ENCODE data around the gene GLA.
A peak's percentile ranks its signal among the peaks of the same experiment; 100 is the strongest.

The GLA gene

DNA sequence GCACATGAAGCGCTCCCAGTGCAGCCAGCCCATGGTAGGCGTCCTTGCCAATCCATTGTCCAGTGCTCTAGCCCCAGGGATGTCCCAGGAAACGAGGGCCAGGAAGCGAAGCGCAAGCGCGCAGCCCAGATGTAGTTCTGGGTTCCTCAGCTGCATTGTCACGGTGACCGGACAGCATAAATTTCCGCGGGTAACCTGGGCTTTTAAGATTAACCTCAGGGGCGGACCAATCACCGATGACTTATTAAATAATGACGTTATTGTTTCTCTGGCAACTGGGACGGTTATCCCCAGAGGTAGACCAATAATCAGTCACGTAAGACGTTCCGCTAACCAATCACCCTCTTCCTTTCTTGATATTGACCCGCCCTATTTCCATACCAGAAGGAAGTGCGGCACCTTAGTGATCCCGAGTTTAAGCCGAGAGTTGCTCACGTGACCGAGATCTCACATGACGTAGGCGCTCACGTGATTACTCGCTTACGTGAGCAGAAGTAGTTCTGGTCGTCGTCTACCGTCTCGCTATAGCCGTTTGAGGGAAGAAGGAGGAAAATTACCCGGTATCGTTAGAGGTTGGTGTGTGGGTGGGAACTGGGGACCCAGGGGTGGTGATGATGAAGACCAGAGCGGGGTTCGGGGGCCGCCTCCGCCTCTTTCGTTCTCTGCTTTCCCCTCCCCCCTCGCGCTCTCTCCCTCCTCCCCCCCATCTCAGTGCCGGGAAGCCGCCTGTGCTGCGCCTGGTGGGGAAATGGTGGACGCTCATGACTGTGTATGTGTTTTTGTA lies at the start of gene GLA, which contains the start of gene HNRNPH2:
Gene GLA (minus strand): TSS at position 178 of the 784 bp plus-strand sequence. CDS start 22 bp downstream, at position 156.
Gene HNRNPH2 (plus strand): TSS at position 475 of the 784 bp plus-strand sequence. CDS start 3,767 bp downstream, outside the sequence.
- peak; percentile 96 for DNase-seq

DNA sequence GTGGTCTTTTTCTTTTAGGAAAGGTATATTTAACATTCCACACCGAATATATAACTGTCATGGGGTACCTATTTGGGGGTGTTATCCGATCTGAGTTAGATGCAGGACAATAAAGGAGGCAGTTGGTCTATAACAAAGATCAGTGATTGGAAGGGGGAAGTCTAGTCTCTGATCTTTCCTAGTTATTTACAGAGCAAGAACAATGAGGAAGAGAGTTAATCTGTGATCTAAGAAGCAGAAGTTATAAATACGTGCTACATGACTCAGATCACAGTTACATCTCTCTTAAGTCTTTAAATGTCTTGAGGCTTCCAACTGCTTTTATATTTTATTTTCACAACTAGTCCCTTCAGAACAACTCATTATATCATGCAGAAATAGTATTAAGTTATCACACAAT lies 44.3 kb upstream of the GLA start:
- DNase-seq = no peak

DNA sequence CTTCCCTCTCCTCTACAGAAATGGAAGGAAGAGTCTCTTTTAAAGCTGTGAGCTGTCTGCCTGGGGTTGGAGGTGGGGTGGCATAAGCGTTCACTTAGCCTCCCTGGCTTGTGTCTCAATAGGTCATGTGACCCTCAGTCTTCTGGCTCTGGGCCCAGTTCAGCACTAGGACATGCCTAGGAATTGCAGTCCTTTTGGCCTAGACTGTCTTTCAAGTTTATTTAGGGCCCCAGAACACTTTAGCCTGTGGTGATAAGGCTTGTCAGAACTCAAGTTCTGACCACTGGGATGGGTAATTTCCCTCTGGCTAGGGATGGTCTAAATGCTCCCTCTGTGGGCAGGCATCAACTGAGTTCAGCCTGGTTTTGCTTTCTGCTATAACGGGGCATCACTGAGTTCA lies 43.2 kb upstream of the GLA start:
- no peak for DNase-seq

DNA sequence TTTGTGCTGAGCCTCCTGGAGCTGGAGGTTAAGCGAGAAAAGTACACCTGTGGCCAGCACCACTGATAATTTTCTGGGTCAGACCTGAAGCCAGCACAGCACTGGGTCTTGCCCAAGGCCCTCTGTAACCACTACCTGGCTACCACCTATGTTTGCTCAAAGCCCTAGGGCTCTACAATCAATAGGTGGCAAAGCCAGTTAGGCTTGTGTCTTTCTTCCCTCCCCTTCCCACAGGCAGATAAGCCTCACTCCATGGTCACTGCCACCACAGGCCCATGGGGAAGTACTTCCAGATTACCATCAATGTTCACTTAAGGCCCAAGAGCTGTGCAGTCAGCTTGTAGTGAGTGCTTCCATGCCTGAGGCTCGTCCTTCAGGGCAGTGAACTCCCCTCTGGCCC lies 42.4 kb upstream of the GLA start:
- no peak for DNase-seq

DNA sequence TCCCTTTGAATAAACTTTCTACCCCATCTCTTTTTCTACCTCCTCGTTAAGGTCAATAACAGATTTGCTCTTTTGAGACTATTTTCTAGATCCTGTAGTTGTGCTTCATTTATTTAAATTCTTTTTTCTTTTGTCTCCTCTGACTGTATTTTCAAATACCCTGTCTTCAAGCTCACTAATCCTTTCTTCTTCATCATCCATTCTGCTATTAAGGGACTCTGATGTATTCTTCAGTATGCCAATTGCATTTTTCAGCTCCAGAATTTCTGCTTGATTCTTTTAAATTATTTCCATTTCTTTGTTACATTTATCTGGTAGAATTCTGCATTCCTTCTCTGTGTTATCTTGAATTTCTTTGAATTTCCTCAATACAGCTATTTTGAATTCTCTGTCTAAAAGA lies 41.6 kb upstream of the GLA start:
- no peak for DNase-seq

DNA sequence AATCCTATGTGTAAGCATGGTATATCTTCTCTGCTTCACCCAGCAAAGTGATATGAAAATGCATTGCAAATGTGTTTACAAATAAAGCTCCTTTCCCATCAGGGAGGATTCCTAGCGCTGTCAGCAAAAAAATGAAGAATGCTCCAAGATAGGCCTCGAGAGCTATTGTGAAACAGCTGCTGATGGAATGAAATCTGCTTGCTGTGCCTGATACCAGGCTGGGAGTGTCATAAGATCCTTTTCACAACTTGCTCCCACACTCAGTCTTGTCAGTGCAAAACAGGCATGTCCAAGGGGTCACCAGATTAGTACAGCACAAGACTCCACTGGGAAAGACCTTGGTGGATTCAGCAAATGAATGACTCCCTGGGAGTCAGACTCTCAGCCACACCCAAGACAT lies 34.4 kb upstream of the GLA start:
- no peak for DNase-seq

DNA sequence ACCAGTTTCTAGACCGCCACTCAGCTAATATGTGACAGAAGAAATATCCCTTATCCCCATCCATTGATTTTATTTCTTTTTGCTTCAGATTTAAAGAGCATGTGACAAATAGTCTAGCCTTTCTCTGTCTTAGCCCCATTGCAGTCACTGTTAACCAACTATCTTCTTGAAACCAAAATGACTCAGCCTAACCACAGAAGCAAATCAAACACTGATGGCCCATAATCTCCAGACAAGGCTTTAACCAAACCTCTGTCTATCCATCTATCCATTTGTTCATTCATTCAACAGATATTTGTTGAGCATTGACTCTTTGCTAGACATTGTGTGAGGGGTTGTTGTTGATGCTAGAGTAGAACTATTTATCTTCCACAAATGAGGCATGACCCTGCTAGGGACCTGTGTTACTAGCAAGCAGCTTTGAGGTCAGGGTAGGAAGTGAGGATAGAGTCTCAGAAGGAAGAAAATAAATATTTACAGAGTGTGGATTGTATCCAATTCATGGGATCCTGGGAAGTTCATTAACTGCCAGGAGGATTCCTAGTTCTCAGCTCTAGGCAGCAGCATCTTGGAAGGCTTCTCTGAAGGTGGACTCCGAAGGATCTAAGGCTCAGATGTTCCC lies 22.8 kb upstream of the GLA start:
- DNase-seq = no peak

DNA sequence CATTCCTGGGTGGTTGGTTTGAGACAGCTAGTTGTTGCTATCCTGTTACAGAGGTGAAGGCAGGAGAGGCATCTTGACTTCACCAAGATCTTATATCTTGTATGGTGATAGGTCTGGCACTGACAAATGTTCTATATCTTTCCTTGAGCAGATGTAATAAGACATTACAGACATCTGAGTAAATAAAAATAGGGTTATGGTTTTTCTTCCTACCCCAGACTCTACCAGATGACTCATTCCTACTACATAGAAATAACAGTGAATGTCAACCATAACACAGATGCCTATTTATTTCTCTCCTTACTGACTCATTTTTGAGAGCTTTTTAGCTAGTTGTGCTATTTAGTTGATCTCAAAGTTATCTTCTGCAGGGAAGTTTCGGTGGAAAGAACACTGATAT lies 22.2 kb upstream of the GLA start:
- no peak for DNase-seq

DNA sequence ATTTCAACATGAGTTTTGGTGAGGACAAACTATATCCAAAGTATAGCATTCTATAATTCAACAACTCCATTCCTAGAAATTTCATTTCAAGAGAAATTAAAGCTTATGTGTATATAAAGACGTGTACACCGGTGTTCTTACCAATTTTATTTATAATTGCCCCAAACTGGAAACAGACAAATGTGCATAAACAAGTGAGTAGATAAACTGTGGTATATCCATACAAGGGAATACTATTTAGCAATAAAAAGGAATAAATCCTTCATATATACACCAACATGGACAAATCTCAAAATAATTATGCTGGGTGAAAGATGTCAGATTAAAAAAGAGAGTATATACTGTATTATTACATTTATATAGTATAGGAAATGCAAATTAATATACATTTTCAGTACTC lies 20.2 kb upstream of the GLA start:
- DNase-seq = no peak

DNA sequence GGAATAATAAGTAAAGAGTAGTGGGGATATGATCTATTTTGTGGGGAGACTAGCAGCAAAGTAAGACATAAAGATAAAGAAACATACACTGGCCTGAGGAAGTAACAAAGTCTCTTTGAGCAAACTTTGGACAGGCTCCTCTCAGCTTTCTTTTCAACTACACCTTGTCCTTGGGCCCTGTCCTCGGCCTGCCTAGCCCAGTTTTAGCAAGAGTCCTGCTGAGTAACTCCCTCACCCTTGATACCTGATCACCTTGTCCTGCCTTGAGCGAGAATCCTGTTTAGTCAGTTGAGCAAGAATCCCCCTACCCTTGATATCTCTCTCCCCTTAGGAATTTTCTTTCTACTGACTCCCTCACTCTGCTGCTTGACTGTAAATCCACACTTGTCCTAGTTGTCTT lies 11.8 kb upstream of the GLA start:
- DNase-seq = no peak

DNA sequence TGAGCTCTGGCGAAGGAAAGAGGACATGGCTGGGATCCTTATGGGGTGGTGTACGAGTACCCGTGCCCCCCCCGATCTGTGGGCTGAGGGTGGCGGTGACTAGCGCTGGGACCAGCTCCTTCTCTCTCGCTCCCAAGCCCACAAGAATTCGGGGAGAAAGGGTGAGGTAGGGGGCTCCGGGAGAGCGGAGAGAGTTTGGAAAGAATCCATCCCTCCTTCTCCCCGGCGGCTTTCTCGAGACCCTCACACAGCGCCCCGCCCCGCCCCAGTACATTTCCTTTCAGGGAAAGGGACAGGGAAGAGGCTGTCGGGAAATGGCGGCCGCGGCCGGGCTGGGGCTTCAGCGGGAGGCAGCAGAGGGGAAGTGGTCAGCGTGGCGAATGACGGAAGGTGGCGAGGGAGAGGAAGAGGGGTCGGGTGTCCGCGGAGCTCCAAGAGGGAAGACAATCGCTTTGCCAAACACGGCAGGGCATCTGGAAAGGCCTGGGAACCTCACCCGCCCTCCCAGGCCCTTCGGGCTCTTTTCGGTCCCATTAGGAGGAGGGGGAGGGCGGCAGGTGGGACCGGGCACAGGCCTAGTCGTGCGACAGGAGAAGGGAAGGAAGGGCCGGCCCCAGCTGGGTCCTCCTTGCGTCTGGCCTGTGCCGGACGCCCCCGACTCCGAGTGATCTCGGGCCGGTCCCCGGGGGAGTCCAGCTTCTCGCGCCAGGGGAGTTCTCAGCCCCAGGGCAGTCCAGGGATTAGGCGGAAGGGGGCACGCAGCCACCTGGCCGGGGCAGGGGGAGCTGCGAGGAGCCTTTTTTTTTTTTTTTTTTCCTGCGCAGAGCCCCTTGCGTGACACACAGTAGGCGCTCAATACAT lies 10.5 kb upstream of the GLA start:
- no peak for DNase-seq

DNA sequence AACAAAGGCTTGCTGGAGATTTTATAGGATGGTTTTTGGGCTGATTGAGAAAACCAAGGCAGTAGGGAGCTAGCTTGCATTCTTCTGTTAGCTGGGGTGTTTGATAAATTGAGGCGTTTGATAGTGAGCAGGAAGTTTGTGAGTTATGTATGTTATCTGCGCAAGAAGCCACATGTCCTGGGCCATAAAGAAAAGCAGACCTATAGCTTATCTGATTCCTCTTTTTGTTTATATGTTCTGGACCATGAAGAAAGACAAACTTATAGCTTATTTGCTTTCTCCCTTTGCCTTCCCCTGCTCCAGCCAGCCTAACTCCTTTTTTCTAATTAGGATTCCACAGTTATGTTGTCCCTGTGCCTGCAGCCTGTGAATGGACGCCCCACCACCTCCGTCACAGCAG lies 9.5 kb upstream of the GLA start:
- no peak for DNase-seq

DNA sequence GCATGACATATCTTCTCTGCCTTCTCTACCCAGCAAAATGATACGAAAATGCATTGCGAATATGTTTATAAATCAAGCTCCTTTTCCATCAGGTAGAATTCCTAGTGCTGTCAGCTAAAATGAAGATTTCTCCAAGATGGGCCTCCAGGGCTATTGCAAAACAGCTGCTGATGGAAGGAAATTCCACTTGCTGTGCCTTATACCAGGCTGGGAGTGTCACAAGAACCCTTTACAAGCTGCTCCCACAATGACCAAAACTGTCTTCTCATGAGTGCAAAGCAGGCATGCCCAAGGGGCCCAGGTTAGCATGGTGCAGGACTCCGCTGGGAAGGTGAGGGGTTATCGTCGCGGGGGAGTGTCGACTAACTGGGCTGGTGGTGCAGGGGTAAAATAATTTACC lies 9.0 kb upstream of the GLA start:
- no peak for DNase-seq

DNA sequence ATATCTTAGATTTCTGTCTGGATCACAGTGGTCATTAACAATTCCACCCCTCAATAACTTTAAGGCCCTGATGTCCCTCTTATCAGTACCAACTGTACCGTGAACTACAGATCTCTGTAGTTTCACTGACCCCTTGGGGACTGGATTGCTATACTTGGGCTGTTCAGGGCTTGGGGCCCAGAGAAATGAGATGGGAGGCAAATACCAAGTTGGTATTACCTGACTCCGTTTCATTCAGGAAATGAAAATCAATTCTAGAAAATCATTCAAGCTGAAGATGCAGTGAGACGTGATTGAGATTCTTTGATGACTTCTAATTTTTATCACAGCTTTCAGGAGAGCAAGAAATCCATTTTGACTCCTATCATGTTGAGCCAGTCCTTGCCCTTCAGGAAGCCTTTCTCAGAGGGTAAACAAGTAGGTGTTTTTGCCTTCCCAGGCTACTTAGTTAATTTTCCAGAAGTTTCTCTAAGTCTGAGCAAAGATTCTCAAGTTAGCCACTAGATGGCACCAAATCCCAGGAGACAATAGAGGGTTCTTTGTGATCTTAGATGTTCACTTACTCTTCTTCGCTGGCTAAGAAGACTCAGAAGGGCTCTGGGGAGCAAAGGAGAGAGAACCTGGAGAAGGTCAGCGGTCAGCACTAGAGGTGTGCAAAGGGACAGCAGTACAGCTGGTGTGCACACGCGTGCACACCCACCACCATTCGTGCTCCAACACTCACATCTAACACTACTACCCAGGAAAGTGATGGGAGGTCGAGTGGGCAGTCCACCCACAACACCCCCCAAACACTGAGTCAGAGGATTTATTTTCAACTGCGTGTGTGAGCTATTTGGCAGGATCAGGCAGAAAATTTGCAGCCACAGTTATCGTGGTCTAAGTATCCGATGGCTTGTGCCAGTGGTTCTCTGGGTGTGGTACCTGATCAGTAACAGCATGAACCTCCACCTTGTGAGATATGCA lies 7.7 kb upstream of the GLA start:
- DNase-seq = no peak

DNA sequence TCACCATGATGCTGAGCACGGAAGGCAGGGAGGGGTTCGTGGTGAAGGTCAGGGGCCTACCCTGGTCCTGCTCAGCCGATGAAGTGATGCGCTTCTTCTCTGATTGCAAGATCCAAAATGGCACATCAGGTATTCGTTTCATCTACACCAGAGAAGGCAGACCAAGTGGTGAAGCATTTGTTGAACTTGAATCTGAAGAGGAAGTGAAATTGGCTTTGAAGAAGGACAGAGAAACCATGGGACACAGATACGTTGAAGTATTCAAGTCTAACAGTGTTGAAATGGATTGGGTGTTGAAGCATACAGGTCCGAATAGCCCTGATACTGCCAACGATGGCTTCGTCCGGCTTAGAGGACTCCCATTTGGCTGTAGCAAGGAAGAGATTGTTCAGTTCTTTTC lies 4.3 kb upstream of the GLA start:
- DNase-seq = no peak

DNA sequence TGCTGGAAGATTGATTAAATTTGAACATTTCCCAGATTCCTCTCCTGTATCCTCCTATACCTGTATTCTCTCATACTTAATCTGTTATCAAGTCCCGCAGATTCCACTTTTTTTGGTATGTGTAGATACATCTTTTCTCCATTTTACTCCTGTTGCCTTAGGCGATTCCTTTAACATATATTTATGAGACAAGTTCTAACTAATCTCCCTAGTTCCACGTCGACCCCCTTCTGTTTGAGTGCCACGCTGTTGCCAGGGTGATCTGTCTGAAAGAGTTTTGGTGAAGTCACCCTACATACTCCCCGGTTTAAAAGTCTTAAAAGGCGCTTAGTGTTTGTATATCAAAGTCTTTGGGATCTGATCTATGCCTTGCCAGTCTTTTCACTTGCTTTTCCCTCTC lies 2.7 kb upstream of the GLA start:
- DNase-seq = no peak

DNA sequence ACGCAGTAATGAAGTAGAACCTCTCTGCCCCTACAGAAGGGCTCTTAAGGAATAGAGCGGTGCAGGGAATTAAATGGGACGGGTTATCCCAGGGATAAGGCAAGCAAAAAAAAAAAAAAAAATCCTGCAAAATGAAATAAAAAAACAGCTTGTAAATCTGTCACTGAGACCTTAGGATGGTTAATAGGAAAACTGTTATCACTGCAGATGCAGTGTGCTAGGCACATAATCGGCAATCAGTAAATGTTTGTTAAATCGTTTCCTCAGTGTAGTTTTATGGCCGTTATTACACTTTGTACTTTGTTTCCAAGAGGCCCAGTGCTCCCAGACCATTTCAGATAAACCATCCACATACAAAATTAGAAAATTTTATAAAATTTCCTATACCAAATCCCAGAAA lies 1.3 kb upstream of the GLA start:
- no peak for DNase-seq

DNA sequence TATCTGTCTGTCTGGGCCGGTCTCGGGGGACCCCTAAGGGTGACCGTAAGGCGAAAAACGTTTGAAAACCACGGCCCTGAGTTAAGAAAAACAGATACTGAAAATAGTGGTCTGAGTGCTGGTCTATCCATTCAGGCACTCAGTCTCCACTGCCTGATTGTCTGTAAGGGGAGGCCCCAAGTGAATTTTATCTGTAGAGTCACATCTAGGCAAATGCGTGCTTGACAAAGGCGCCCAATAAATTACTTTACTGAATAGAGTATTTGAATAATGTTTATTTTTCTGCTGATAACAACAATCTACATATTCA lies 762 bp upstream of the GLA start:
- DNase-seq = no peak

DNA sequence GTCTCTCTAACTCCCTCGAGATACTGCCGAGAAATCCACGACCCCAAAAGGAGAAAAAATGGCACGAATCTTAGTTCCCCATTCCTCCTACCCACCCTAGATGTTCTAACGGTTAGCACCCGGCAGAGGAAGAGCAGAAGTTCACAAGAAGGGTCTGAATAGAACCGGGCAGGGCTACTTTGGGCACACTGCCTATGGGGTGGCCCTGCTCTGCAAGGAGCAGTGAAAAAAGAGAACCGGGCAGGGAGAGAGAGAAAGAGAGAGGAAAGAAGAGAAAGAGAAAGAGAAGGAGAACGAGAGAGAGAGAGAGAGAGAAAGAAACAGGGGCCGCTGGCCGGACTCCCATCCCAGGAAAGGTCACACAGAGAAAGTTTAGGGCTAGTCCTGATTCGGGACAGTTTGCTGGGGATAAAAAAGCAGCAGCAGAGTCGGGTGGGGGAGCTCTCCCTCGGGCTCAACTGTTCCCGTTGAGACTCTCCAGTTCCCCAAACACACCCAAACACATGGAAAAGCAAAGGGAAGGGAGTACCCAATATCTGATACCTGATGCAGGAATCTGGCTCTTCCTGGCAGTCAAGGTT lies 468 bp downstream of the GLA start:
- DNase-seq = no peak

DNA sequence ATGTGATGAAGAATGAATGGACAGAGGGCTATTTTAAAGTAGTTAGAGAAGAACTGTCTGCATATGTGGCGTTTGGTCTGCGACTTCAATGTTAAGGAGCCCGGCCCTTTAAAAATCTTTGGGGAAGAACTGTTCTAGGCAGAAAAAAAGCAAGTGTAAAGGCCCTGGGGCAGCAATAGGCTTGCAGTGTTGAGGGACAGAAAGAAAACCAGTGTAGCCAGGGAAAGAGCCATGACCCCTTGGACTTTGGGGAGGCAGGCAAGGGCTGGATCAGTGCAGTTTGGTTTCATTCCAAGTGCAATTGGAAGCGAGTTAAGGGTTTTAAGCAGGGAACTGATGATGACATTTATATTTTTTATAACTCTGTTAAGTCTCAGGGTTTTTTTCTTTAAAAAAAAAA lies 7.9 kb downstream of the GLA start:
- DNase-seq = no peak

DNA sequence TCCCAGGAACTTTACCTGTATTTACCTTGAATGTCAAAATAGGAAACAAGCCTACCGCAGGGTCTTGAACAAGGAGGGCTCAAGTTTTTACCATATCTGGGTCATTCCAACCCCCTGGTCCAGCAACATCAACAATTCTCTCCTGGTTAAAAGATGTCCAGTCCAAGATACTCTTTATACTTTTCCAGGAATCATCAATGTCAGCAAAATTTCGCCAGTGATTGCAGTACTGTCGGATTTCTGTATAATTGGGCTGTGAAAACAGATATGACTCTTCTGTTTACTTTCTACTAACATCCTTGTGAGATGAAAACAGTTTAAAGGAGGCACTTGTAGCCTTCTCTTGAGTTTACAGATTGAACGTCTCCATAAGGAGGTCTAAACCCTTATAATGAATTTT lies 9.0 kb downstream of the GLA start:
- DNase-seq = no peak

DNA sequence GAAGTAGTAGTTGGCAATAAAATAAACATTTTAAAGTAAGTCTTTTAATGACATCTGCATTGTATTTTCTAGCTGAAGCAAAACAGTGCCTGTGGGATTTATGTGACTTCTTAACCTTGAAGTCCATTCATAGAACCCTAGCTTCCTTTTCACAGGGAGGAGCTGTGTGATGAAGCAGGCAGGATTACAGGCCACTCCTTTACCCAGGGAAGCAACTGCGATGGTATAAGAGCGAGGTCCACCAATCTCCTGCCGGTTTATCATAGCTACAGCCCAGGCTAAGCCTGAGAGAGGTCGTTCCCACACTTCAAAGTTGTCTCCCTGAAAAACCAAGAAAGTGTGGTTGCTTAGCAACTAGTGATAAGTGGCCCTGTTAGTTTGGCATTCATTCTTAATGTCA lies 9.9 kb downstream of the GLA start:
- no peak for DNase-seq

Data from NCI-H524 treated with DMSO at 0.1 percent for 48 hours (cell line).